ENCODE data around the gene SYT15.
"Not testable (repeated sequence)": the region's sequence is repeated elsewhere in the genome, so short reads cannot be mapped to it uniquely, and the experiment has no call there.

SYT15 gene

DNA sequence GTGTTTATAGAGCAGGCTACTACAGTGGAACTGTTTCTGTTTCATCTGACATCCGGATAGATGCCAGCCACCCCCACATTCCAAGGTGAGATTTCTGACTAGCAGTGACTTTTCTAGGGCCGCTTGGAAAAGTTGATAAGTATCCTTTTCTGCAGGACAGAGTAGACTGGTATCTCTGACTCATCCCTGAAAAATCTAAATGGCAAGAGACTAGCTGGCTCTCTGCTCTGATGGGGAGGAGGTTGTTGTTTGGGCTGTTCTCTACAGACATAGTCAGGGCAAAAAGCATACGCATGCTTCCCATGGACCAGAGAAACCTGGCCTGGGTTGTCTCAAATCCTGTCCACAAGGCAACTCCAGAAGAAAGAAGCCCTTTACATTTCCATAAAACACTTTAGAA, 10.7 kb downstream of the SYT15 start:
- DNase-seq (ENCODE audit: low spot score): not testable (repeated sequence)

DNA sequence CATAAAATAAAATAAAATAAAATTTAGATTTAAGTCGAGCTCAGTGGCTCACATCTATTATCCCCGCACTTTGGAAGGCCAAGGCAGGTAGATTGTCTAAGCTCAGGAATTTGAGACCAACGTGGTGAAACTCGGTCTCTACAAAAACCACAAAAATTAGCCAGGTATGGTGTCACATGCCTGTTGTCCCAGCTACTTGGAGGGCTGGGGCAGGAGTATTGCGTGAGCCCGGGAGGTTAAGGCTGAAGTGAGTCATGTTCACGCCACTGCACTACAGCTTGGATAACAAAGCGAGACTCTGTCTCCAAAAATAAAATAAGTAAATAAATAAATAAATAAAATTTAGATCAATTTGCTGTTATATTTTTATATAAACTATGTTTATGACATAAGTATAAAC, 12.1 kb downstream of the SYT15 start:
- not testable (repeated sequence) for DNase-seq (ENCODE audit: low spot score)

DNA sequence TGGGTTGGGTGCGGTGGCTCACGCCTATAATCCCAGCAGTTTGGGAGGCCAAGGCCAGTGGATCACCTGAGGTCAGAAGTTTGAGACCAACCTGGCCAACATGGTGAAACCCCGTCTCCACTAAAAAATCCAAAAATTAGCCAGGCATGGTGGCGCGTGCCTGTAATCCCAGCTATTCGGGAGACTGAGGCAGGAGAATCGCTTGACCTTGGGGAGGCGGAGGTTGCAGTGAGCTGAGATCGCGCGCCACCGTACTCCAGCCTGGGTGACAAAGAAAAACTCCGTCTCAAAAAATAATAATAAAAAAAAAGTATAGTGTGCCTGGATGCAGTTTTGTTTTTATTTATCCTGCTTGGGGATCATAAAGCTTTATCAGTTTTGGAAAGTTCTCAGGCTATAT, 14.4 kb downstream of the SYT15 start:
- DNase-seq (ENCODE audit: low spot score): not testable (repeated sequence)

DNA sequence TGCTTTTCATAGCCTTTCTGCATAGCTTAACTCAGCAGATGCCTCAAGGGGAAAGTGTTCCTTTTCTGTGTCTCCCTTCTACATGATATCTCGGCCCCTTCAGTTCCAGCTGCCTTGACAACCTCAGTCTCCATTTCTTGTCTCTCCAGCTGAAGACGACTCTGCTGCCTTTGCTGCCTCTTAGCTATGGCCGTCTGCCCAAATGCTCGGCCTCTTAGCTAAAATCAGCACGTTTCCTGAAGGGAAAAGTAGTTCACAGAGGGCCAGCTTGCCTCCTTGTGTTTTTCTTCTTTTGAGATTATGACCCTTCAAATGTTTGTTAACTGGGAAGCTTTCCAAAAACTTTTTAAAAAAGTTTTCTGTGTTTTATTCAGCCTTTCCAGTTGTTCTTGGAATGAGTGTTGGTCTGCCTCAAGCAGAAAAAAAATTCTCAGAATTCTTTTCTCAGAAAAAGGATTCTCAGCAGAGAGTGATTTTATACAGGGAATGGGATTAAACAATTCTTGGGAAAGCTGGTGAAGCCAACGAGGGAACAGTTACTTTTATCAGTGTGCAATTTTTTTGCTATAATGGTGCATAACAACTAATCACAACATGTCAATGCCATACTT, 15.6 kb downstream of the SYT15 start:
- not testable (repeated sequence) for DNase-seq (ENCODE audit: low spot score)

DNA sequence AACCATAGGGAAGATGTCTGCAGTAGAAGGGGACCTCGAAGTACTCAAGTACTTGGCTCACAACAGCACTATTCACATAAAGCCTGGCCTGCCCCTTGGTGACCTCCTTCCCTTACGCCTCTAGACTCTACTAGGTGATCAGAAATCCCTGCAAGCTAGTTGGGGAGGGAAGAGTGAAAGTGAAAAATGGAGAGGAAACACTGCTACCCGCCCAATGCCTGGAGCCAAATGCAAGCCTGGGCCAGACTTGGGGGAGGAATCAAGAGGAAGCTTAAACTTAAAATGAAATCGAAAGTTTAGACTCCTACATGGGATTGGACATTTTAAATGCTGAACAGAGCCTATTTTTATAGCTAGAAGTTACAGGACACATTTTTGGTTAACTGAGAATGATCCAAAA, 17.6 kb downstream of the SYT15 start:
- DNase-seq (ENCODE audit: low spot score): not testable (repeated sequence)

DNA sequence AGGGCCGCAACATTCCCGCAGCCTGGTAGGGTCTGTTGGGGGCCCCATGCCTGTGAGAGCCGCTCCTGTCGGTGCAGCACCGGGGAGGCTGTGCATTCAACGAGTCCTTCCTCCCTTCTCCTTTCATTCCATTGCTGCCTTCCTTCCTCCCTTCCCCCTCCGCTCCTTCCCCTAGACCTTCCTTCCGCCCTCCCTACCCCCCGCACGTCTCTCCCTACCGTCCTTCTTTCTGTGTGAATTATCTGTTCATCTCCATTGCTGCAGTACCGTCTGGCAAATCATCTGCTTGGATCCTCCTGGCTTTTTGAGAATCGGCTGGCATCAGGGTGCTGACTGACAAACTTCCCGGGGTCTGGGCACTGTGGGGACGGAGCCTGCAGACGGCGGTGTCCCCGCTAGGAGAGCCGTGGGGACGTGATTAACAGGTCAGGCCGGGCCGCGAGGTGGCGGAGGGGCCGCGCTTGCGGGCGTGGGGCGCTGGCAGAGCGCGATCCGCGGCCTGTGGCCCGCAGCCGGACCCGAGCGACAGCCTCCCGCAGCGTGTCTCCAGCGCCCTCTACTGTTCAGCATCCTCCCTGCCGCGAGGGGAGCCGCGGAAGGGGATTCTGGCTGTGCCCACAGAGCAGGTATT, 18.8 kb downstream of the SYT15 start:
- not testable (repeated sequence) for DNase-seq (ENCODE audit: low spot score)

DNA sequence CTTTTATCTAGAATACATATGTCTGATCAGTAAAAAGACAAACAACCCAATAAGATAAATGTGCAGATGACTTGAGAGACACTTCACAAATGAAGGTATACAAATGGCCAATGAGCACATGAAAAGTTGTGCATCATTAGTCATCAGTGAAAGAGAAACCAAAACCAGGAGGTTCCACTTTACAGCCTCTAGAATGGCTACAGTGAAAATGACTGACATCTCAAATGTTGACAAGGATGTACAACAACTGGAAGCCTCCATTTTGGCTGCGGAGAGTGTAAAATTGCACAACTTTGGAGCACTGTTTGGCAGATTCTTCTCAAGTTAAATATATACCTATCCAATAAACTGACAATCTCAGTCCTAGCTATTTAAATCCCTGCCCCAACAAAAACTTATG, 21.6 kb downstream of the SYT15 start:
- DNase-seq (ENCODE audit: low spot score): not testable (repeated sequence)

DNA sequence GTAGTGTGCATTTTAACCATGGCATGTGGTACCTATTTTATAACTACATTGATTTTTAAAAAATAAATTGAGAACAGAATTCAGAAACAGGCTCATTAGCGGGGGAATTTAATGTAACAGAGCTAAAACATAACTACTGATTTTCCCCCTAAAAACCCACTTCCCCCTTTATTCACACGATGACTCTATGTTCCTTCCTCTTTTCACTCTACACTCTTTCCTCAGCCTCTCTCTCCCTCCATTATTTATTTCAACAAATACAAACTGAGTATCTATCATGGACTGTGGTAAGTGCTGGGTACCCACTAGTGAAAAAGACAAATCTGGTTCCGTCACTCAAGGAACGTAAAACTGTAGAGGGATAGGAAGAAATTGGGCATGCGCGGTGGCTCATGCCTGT, 36.6 kb downstream of the SYT15 start:
- not testable (repeated sequence) for DNase-seq (ENCODE audit: low spot score)

DNA sequence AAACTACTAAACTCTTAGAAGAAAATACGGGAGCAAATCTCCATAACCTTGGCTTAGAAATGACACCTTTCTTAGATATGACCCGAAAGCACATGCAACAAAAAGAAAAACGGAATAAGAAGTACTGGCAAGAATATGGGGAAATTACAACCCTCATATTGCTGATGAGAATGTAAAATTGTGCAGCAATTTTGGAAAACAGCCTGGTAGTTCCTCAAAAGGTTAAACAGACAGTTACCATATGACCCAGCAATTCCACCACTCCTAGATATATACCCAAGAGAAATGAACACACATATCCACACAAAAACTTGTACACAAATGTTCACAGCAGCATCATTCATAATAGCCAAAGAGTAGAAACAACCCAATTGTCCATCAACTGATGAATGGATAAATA, 37.3 kb downstream of the SYT15 start:
- not testable (repeated sequence) for DNase-seq (ENCODE audit: low spot score)

DNA sequence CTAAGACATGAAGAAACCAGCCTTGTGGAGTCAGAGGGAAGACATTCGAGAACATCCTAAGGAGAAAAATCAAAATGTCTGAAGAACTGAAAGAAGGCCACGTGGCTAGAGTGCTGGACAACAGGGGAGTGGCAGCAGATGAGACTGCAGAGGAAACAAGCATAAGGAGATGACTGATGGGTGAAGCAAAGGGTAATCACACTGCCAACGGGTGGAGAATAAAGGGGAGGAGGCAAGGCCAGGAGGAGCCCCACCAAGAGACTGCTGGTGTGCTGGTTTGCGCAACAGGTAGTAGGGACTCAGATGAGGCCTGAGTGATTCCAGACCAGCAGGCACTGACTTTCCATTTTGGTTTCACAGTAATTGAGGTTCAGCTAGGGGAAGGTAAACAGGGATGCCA, 38.2 kb downstream of the SYT15 start:
- not testable (repeated sequence) for DNase-seq (ENCODE audit: low spot score)

DNA sequence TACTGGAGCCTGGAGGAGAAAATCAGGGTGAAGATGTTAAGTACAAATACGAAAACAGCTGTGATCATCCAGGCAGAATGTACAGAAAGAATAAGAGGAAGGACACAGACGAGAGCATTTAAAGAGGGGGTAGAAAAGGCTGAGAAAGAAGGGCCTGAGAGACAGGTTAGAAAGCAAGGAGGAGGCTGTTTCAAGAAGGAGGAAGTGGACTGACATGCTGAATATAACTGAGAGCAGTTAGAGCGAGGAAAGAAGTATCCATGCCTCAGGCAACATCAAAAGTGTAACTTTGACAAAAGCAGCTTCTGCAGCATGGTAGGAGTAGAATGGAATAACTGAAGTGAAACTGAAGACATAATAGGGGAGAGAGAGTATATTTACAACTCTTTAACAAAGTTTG, 39.0 kb downstream of the SYT15 start:
- DNase-seq (ENCODE audit: low spot score): not testable (repeated sequence)

DNA sequence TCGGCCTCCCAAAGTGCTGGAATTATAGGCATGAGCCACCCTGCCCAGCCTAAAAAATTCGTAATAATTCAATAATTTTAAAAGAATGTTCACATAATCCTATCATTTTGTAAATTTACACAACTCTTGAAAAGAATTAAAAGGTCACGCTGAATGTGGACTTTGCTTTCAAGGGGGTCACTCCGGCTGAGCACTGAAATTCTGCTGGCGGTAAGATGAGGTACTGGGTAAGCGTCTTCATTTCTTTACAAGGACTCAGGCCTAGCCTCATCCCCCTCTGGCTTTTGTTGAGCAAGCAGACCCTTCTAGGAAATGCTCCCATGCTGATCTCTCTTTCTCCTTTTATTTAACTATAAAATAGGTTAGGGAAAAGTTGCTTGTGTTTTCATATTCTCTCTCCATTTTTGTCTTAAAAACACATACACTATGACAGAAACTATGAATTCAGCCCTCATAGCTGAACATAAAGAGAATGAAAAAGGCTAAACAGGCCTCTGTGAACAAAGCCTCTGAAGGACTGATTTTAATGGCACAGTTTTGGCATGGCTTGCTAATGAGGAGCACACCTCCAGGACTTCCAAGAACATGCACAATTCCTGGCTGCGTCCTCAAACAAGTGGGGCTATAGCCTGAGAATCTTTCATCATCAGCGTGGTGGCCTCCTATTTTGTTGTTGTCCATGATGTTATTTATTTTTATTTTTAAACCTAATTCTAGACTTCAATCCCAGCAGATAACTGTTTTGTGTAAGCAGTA, 45.1 kb downstream of the SYT15 start:
- not testable (repeated sequence) for DNase-seq (ENCODE audit: low spot score)

DNA sequence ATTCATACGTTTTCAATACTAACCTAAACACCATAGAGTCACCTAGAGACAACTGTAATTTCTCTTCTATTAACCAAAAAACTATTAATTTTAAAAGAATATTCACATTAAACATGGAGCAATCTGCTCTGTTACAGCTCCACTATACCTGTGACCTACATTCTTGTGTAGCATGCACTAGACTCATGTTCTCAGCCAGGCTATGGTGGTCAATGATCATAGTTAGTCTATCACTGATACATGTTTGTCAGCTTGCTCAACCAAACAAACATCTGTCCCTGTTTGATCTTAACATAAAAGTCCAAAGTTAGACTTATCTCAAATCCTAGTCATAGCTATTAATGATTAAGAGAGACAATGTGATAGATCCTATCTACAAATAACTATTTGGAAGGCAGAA, 50.9 kb downstream of the SYT15 start:
- DNase-seq (ENCODE audit: low spot score): not testable (repeated sequence)

DNA sequence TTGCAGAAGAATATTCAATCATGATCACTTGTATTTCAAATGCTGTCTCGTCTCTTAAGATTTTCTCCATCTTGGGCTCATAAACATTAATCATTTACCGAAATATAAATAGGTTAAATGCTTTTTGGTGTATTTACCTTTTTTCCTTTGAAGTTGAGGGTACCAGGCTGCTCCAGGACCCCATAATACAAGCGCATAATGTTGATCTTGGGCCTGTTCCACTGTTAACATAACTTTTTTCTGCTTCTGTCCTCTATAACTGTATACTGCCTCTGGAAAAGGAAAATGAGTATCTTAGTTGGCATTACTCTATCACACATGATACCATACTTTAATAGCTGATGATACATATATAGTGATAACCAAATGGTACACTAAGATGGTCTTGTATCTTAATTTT, 51.9 kb downstream of the SYT15 start:
- DNase-seq (ENCODE audit: low spot score): not testable (repeated sequence)

DNA sequence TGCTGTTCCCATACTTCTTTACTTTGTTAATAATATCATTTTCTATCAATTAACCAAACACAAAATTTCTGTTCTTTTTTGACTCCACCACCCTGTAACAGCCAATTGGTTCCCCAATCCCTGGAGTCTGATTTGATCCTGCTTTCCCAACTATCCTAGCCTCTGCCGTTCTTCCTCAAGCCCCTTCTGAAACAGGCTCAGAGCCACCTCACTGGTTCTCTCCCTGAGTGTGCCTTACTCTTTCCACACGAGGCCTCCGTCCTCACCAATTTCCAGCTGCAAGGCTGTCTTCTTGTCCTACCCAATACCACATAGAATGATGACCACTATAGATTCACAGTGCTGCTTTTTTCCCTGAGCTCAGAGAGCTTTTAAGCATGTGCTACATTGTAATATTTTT, 52.8 kb downstream of the SYT15 start:
- DNase-seq (ENCODE audit: low spot score): not testable (repeated sequence)

DNA sequence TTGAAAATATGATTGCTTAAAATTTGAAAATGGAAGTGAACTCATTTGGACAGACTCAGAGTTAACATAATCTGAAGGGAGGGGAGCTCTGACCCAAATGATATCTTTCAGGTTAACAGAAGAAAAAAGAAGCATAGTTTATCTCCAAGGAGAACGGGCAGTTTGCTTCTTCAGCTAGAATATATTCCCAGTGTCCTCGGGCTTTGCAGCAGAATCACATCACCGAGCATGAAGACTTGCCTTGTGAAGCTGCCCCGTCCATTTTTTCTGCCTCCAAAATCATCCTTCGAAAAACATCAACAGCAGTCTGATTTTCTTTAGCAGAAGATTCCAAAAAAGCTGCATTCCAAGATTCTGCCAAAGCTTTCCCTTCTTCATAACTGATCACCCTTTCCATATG, 55.8 kb downstream of the SYT15 start:
- DNase-seq (ENCODE audit: low spot score): not testable (repeated sequence)

DNA sequence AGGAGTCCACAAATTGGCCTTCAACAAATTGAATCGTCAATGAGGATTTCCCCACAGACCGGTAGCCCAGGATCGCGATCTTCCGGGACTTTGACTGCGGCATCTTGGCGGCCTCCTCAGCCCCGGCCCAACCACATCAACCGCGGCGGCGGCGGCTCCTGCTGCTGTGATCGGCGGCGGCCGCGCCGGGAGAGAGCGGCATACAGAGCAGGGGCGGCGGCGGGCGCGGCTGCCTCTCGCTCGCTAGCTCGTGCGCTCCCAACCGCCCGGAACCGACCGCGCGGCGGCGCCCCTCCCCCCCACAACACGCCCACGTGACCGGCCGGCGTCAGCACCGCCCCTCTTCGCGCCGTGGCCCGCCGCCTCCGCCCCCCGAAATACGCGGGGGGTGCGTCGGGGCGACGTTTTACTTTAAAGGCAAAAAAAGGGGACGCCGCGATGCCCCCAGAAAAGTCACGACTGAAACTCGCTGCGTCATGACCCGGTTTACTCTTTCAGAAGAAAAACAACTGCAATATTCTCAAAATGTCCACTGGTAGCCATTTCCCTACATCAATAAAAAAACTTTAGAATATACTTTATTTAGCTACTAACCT, 56.5 kb downstream of the SYT15 start:
- not testable (repeated sequence) for DNase-seq (ENCODE audit: low spot score)

DNA sequence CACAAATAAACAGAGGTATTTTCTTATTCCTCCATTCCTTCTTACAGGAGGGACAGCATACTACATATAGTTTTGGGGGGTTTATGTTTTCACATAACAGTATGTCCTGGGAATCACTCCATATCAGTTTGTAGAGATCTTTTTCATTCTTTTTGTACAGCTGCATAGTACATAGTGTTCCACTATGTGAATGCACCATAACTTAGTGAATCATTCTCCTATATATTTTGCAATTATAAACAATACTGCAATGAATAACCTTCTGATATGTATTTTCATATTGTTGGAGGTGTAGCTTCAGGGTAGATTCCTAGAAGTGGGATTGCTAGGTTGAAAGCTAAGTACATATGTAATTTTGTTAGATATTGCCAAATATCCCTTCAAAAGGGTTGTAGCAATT, 61.1 kb downstream of the SYT15 start:
- DNase-seq (ENCODE audit: low spot score): not testable (repeated sequence)
